Measurements from ENCODE around the gene CNOT6L.

The CNOT6L gene

DNA sequence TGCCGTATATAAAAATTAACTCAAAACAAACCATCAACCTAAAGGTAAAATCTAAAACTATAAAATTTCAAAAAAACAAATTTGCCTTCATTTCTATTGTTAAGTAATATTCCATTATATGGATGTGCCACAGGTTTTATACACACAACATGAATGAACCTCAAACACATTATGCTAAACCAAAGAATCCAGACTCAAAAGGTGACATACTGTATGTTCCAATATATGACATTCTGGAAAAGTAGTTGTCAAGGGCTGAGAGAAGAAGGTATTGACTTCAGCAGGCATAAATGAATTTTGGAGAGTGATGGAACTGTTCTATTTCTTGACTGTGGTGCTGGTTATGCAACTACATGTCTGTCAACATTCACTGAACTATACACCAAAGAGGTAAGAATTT, 56.6 kb downstream of the CNOT6L start:
- no peak overlapping the region for H3K4me3 ChIP-seq (ENCODE audit: low read length)
- TF ChIP-seq, protein P1, sequence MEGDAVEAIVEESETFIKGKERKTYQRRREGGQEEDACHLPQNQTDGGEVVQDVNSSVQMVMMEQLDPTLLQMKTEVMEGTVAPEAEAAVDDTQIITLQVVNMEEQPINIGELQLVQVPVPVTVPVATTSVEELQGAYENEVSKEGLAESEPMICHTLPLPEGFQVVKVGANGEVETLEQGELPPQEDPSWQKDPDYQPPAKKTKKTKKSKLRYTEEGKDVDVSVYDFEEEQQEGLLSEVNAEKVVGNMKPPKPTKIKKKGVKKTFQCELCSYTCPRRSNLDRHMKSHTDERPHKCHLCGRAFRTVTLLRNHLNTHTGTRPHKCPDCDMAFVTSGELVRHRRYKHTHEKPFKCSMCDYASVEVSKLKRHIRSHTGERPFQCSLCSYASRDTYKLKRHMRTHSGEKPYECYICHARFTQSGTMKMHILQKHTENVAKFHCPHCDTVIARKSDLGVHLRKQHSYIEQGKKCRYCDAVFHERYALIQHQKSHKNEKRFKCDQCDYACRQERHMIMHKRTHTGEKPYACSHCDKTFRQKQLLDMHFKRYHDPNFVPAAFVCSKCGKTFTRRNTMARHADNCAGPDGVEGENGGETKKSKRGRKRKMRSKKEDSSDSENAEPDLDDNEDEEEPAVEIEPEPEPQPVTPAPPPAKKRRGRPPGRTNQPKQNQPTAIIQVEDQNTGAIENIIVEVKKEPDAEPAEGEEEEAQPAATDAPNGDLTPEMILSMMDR (conservative IDR thresholded peaks at IDR 0.05; ENCODE audit: low read length) = no peak
- no peak for DNase-seq (ENCODE audit: low read depth)

DNA sequence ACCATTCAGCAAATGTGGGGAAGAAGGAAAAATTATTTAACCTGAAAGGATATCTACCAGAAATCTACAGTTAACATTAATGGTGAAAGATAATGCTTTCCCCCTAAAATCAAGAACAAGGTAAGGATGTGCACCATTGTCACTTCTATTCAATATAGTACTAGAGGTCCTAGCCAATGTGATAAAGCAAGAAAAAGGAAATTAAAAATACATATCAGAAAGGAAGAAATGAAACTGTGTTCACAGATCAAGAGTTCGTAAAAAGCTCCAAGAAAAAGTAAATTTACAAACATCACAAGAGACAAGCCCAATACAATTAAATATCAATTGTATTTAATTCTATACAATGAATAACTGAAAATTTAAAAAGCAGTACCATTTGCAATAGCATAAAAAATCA, 57.6 kb downstream of the CNOT6L start:
- no peak overlapping the region for H3K4me3 ChIP-seq (ENCODE audit: low read length)
- DNase-seq (ENCODE audit: low read depth) = no peak
- TF ChIP-seq, protein P1 (conservative IDR thresholded peaks at IDR 0.05; ENCODE audit: low read length) = no peak

DNA sequence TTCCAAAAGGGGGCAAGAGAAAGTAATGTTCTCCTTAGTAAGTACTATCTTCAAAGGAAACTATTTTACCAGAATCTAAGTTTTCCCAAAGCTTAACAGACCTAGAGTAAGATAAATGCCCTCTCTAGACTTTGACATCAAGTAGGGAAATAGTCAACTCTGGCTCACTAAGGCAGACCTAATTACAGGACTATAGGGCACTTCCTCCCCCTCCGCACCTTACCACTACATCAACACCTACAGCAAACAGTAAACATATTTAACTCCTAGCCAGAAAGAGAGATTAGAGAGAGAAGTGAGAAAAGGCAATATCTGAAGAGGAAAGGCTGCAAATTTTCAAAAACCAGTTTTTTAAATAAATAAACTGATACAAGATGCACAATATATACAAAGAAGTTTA, 60.4 kb downstream of the CNOT6L start:
- TF ChIP-seq, protein P1 (conservative IDR thresholded peaks at IDR 0.05; ENCODE audit: low read length) = no peak

DNA sequence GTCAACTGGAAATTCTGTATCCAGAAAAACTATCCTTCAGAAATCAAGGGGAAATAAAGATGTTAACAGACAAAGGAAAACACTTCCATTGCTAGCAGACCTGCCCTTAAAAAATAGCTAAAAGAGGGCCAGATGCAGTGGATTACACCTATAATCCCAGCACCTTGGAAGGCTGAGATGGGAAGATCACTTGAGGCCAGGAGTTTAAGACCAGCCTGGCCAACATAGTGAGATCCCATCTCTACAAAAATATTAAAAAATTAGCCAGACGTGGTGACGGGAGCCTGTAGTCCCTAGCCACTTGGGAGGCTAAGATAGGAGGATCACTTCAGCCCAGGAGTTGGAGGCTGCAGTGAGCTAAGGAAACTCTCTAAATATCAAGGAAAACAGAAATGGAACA, 67.4 kb downstream of the CNOT6L start:
- DNase-seq (ENCODE audit: low read depth) = no peak
- H3K4me3 ChIP-seq (ENCODE audit: low read length) = no peak overlapping the region
- TF ChIP-seq, protein P1 (conservative IDR thresholded peaks at IDR 0.05; ENCODE audit: low read length) = no peak

More for the DNA sequence above, 60.4 kb downstream of the CNOT6L start:
- no peak overlapping the region for H3K4me3 ChIP-seq (ENCODE audit: low read length)
- no peak for DNase-seq (ENCODE audit: low read depth)

DNA sequence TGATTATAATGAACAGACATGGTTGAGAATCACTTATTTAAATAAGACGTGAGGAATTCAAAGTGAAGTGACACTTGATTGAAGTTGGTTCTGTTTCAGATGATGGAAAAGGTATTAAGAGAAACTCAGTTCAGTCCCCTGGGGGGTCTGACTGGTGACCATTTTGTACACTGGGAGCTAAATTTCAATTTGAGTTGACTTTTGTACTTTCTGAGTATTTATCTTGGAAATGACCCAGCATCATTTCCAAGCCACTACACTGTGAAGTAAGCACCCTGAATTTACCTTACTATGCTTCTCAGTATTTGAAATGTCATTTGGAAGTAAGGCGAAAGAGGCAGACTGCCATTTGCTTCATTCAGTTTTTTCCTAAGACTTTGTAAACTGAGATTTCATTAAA, 73.4 kb downstream of the CNOT6L start:
- TF ChIP-seq, protein P1 (conservative IDR thresholded peaks at IDR 0.05; ENCODE audit: low read length) = no peak
- no peak for DNase-seq (ENCODE audit: low read depth)
- H3K4me3 ChIP-seq (ENCODE audit: low read length) = no peak overlapping the region

DNA sequence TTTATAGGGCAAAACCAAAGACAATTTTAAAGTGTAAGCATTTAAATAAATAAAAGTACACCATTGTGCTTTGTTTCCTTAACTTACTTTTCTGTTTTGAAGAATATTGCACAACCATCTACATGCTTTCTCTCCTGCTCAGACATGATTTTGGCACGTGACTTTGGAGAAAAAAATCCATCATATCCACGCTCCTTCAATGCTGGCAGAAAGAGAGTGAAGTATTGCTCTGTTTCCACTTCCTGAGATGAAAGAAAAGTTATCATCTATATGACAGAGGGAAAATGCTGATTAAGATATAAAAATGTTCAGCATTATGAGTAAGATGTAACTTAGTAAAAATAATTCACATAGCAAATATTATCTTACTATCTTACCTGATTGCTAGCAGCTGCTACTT, 77.1 kb downstream of the CNOT6L start:
- H3K4me3 ChIP-seq (ENCODE audit: low read length) = no peak overlapping the region
- DNase-seq (ENCODE audit: low read depth) = peak; percentile 1
- TF ChIP-seq, protein P1 (conservative IDR thresholded peaks at IDR 0.05; ENCODE audit: low read length) = no peak

DNA sequence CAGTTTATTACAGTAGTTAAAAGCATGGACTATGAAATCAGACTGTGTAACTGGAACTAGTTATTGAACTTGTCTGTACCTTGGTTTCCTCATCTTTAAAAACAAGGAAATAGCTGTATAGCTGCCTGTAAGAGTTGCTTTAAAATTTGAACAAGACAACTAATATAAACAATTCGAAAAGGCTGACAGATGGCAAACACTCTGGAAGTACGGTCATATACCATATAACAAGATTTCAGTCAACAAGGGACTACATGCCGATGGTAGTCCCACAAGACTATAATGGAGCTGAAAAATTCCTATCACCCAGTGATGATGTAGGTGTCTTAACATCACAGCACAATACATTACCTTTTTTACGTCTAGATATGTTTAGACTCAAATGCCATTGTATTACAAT, 78.7 kb downstream of the CNOT6L start:
- no peak overlapping the region for H3K4me3 ChIP-seq (ENCODE audit: low read length)
- TF ChIP-seq, protein P1 (conservative IDR thresholded peaks at IDR 0.05; ENCODE audit: low read length) = no peak
- DNase-seq (ENCODE audit: low read depth) = no peak

Measured in AG10803 (cell line).